ENCODE measurements around the gene GPR26. TPM values are rescaled to one million over a fixed set of nuclear protein-coding genes. Genes with fewer than 3 reads are reported as not detected.
A peak's percentile ranks its signal among the peaks of the same experiment; 100 is the strongest.
"Not testable (repeated sequence)": the region's sequence is repeated elsewhere in the genome, so short reads cannot be mapped to it uniquely, and the experiment has no call there.

The GPR26 gene
- polyA plus RNA-seq, 4 donors, result 0.03 TPM; not detected in 3

DNA sequence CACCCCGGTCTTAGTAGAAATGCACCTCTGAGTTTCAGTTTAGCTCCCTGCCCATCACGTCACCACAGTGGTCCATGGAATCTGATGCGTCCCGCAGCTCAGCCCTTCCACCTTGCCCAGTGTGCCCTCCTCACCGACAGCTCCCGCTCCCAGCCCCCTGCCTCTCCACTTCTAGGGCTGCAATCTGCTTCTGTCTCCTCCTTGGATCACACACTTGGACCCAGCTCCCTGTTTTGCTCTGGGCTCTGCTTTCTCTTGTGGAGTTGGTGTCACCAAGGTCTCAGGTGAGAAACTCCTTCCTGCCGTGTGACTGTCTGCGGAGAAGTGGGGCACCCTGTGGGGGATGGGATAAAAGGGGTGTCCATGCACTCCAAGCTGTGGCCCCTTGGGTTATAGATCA, 37.9 kb downstream of the GPR26 start:
- no peak for DNase-seq (ENCODE audit: low read depth in 4 of 4, low spot score in 3 of 4)

GRCh38 chr10:123704812-123705211, 38.7 kb downstream of the GPR26 start:
- DNase-seq (ENCODE audit: low read depth in 4 of 4, low spot score in 3 of 4), result no peak

DNA sequence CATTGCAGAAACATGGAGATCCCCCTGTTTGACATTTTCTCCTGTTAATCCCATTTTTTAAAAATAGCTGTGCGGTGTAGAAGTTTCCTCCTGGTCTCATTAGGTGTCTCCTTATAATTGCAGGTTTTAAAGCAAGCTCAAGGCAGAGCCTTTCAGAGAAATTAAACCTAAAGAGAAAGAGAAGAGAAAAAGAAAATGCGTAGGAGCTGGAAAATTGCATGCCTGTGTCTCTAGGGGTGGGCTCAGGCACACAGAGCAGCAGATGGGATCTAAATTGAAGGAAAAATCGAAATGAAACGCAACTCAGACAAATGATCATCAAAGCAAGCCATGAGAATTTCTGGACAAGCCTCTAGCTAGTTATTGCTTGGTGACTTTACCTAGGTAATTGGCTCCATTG, 40.1 kb downstream of the GPR26 start:
- DNase-seq (ENCODE audit: low read depth in 4 of 4, low spot score in 3 of 4), result no peak

DNA sequence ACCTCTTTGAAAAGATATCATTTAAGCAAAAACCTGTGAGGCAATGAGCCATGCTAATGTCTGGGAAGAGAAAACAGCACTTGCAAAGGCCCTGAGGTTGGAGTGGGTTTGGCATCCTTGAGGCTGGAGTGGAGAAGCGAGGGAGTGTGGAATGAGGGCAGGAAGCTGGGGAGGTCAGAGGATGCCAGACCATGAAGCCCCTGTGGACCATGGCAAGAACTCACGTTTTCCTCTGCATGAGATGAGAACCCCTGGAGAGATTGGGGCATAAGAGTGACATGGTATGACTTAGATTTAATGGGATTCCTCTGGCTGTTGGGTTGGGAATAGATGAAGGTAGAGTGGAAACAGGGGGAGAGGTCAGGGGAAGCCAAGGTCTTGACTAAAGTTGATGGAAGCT, 49.4 kb downstream of the GPR26 start:
- DNase-seq (ENCODE audit: low read depth in 4 of 4, low spot score in 3 of 4), result no peak

DNA sequence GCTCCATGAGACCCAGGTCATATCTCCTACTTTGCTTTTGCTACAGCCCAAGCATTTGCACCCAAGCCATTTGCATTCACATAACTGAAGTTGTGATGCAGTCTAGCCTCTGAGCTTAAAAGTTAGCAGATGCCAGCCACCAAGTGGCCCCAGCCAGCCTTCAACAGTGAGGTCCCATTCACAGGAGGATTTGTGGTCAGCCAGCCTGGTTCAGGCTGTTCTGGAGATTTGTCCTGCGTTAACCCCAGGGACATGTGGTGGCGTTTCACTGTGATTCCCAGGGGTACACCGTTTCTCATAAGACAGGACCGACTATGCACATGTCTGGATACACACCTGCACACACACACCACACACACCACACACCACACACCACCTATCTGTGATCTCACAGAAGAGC, 51.2 kb downstream of the GPR26 start:
- no peak for DNase-seq (ENCODE audit: low read depth in 4 of 4, low spot score in 3 of 4)

GRCh38 chr10:123718544-123719060, 52.4 kb downstream of the GPR26 start:
- DNase-seq (ENCODE audit: low read depth in 4 of 4, low spot score in 3 of 4), result no peak

DNA sequence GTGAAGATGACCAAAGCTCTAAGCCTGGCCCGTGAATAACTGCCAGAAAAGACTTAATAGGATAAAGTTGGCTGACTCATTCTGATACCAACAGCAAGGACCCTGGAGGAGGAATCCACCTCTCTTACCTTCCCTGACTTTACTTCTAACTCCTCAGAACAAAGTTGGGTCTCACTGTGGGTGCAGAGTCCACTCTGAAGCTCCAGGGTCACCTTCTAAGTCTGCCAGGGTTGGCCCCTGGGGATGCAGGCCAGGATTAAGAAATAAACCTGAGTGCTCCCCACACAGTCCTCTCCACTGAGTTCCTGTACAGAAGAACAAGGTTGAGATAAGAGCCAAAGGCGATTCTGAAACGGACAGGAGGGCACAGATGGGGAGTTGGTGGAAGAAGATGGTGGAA, 54.4 kb downstream of the GPR26 start:
- no peak for DNase-seq (ENCODE audit: low read depth in 4 of 4, low spot score in 3 of 4)

- DNase-seq (ENCODE audit: low read depth in 4 of 4, low spot score in 3 of 4), result no peak
Observed at GRCh38 chr10:123721441-123722049, 55.4 kb downstream of the GPR26 start.

DNA sequence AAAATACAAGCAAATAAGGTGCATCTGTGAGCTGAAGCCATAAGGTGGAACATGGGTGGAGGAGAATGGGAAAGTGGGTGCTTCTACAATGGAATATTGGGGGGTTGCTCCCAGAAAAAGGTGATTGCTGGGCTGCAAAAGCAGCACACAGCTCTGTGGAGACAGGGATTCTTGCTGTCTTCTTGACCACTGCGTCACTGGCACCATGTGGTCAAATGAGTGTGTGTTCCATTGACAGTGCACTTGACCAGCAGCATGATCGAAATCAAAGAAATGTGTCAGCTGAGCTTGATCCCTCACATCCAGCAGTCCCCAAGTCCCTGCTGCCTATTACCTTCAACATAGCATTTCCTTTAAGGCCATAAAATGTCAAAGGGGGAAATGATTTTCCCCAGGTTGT, 56.2 kb downstream of the GPR26 start:
- no peak for DNase-seq (ENCODE audit: low read depth in 4 of 4, low spot score in 3 of 4)

DNA sequence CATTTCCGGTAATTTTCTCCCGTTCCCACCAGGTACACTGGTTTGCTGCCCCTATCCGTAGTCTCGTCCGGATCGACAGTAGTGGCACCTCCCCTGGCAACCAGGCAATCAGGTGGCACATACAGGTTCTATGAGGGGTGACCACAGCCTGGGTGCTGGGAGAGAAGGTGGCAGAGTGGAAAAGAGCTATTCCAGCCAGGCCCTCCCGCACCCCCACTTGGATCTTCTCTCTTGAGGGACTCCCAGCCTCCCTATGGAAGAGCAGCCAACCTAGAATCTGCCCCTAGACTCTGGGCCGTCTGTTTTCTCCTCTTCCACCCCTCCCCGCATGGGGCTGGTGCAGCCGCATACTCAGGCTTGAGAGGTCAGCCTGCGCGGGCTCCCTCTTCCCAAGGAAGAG, 58.6 kb downstream of the GPR26 start:
- DNase-seq (ENCODE audit: low read depth in 4 of 4, low spot score in 3 of 4), result no peak

DNA sequence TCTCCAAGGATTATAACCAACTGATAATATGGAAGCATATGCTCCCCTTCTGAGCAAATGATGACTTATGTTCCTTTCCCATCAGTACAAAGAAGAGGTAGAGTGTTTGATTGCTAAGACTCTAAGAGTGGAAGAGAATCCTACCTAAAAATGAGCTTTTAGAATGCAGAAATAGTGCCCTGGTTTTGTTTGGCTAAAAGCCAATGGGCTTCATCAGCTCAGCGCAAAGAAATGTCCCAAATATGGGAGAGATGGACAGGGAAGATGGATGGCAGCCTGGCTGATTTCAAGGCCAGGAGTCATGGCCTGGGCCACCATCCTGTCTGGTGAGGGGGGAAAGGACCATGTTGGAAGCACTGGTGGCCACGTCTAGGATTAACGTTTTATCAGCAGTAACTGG, 60.2 kb downstream of the GPR26 start:
- DNase-seq (ENCODE audit: low read depth in 4 of 4, low spot score in 3 of 4), result no peak

DNA sequence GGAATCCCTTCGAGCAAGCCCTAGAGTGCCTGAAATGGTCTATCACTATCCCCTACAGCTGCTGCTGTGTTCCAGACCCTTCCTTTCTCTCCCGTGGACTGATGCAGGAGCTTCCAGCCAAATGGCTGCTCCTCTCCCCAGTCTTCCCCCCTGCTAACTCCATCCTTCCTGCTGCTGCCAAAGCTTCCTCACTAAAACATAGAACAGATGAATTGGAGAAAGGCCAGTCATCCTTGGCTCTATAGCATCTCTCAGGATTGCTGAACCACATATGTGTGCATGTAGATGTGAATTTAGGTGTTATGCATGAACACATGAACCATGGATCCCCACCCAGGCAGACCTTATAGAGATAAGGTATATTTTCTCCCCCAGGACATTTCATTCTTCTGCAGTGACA, 60.7 kb downstream of the GPR26 start:
- DNase-seq (ENCODE audit: low read depth in 4 of 4, low spot score in 3 of 4), result no peak

DNA sequence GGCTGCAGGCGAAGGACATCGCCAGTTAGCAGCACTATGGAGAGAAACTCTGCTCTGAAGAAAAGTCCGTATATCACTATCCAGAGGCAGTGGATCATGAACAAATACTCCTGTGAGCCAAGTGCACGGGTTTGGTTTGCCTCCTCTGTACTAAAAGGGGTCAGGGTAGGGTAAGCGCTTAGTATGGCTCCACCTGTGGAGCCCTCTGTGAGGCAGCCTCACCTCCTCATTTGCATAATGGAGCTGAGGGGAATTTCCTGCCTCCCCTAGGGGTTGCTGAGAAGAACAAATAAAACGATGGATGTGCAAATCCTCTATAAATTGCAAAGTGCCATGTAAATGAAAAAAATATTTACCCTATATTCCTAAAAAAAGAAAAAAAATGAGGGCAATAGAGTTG, 63.4 kb downstream of the GPR26 start:
- DNase-seq (ENCODE audit: low read depth in 4 of 4, low spot score in 3 of 4), result no peak

DNA sequence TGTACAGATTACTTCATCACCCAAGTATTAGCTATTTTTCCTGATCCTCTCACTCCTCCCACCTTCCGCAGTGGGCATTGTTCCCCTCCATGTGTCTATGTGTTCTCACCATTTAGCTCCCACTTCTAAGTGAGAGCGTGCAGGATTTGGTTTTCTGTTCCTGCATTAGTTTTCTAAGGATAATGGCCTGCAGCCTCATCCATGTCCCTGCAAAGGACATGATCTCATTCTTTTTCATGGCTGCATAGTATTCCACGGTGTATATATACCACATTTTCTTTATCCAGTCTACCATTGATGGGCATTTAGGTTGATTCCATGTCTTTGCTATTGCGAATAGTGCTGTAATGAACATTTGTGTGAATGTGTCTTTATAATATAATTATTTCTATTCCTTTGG, 70.8 kb downstream of the GPR26 start:
- DNase-seq (ENCODE audit: low read depth in 4 of 4, low spot score in 3 of 4), result not testable (repeated sequence)

DNA sequence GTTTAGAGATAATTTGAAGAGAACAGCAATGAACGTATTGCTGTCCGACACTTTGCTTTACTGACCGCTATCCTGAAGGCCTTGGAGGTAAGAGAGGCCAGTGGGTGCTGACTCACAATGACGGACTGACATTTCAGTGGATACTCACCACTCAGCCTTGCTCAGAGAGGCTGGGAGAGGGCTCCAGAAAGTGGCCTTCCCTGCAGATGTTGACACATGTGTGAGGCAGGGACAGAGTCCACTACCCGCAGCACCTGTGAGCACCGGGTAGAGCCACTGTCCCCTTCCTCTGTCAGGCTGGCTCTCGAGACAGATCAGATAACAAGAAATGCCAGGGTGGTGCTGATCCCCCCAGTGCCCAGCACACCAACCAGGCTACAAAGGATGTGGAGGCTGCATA, 75.0 kb downstream of the GPR26 start:
- DNase-seq (ENCODE audit: low read depth in 4 of 4, low spot score in 3 of 4), result no peak

DNA sequence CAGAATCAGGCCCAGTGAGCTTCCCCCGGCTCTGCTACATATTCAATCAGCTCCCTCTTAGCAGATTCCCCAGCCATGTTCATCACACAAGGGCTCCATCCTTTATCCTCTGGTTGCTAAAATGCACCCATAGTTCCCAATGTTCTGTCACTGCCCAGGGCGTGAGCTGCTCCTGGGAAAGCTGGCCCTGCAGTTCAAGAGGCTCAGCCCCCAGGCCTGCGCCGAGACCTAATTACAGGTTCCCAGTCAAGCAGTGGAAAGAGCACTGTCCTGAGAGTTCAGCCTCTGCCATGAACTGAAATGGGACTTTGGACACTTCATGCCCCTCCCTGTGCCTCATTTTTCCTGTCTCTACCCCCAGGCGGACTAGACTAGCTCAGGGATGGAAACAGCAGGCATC, 75.6 kb downstream of the GPR26 start:
- DNase-seq (ENCODE audit: low read depth in 4 of 4, low spot score in 3 of 4), result no peak

- no peak for DNase-seq (ENCODE audit: low read depth in 4 of 4, low spot score in 3 of 4)
Observed at GRCh38 chr10:123742751-123743440, 76.7 kb downstream of the GPR26 start.

- peak in 1 of 4 donors; percentile 2 for DNase-seq (ENCODE audit: low read depth in 4 of 4, low spot score in 3 of 4)
Observed at GRCh38 chr10:123743441-123744223, 77.5 kb downstream of the GPR26 start.

GRCh38 chr10:123744224-123744536, 78.0 kb downstream of the GPR26 start:
- no peak for DNase-seq (ENCODE audit: low read depth in 4 of 4, low spot score in 3 of 4)
